Measurements from ENCODE around the gene GDF2. TPM values are rescaled to one million over a fixed set of nuclear protein-coding genes. Genes with fewer than 3 reads are reported as not detected.

Gene GDF2
- total and polyA plus RNA-seq, 2 of the 4 experiments (the other 2 are of a cell fraction) = under 0.01 TPM; not detected in 1

DNA sequence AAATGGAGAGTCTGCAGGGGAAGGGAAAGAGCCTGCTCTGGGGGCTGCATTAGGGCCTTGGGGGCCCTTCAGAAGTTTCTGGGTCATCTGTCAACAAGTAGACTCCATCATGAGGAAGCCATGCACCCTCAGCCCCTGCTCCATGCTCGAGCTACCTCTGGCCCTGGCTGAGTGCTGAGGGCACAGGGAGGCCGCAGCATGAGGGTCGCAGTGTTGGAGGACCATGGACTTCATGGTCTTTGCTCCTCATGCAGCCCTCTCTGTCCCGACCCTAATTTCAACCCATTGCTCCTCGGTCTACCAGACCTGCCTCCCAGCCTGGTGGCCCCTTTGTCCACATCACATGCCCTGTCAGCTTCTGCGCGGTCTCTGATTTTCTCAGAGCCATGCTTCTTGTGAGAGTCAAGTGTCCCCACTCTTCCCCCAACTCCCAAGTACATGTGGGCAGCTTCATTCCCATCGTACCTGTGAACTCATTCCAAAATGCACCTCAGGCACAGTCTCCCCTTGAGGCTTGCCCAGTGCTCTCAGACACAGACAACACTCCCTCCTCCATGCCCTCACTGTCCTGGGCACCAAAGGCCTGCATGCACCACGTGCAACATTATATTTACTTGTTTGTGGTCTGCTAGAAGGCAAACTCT is 47.1 kb downstream of the GDF2 start:
- ATAC-seq (ENCODE audit: low read depth) (no peak), DNase-seq (no peak)
- Histone ChIP-seq H3K27me3 (ENCODE audit: control insufficient read depth, insufficient read depth, low read length) (peaks cover 46% of the 10 kb centered on the region), H3K9me1 (ENCODE audit: insufficient read depth, low read length) (no peaks in the 10 kb centered on the region; the same call in 1 of the 2 replicates), H2BK20ac (ENCODE audit: low read depth, low read length) (no peak overlapping the region), H3K9ac (ENCODE audit: low read depth, low read length) (no peak overlapping the region), H3K18ac (ENCODE audit: low read depth, low read length) (no peak overlapping the region), H3K4ac (ENCODE audit: low read depth, low read length) (no peak overlapping the region), H3K4me3 (ENCODE audit: insufficient read depth, low read depth, low read length) (no peak overlapping the region), H3K79me1 (ENCODE audit: low read depth in 1 of 2, low read length in 2 of 2) (no peaks in the 10 kb centered on the region), H2BK120ac (ENCODE audit: low read depth, low read length) (no peak overlapping the region), H3K9me3 (ENCODE audit: control insufficient read depth, insufficient read depth, low read length) (no peaks in the 10 kb centered on the region), H3K14ac (replicated peaks; ENCODE audit: low read depth, low read length) (no peak overlapping the region), H4K8ac (ENCODE audit: low read depth in 2 of 2, low read length in 2 of 2) (no peak overlapping the region), H2AK9ac (replicated peaks; ENCODE audit: low read depth, low read length, poor library complexity) (no peak overlapping the region), H3K36me3 (ENCODE audit: control insufficient read depth, insufficient read depth, low read length) (no peaks in the 10 kb centered on the region), H2BK5ac (ENCODE audit: low read depth, low read length, poor library complexity, severe bottlenecking) (no peak overlapping the region), H3K4me1 (ENCODE audit: control insufficient read depth, insufficient read depth, low read length) (no peaks in the 10 kb centered on the region), H3K56ac (ENCODE audit: extremely low read depth, insufficient read depth, low read length) (no peak overlapping the region), H3K4me2 (ENCODE audit: low read depth, low read length) (no peak overlapping the region), H3K23ac (ENCODE audit: low read depth, low read length) (no peak overlapping the region; the same call in 1 of the 2 replicates), H2AFZ (replicated peaks; ENCODE audit: low read length, poor library complexity) (no peak overlapping the region), H3K27ac (ENCODE audit: insufficient read depth, low read length) (no peak overlapping the region), H2AK5ac (ENCODE audit: low read depth, low read length) (no peak overlapping the region), H4K20me1 (ENCODE audit: insufficient read depth, low read length) (no peaks in the 10 kb centered on the region), H4K5ac (ENCODE audit: low read depth, low read length) (no peak overlapping the region), H4K91ac (ENCODE audit: insufficient read depth, low read depth, low read length) (no peak overlapping the region), H2BK15ac (ENCODE audit: low read depth, low read length) (no peak overlapping the region)
- intact Hi-C loops (cut with micrococcal nuclease) (no loop called here), dilution Hi-C loops (cut with HindIII; ENCODE audit: low sequenced_read_pairs, unreplicated experiment) (no loop called here), in situ Hi-C loops (cut with MboI; ENCODE audit: low sequenced_read_pairs) (no loop called here)
- 93% methylated on average over 3 of the region's 9 CpGs; no CpG with 5 or more reads in 1 of the 2 experiments for WGBS, 2 experiments (ENCODE audit: extremely low coverage in 2 of 2, insufficient read length in 1 of 2)
- POLR2A ChIA-PET (ENCODE audit: unreplicated experiment) = no interaction called here
- CTCF ChIA-PET = no interaction called here
- BruUV-seq (replicated peaks) = no TSS peak
- TF ChIP-seq POLR2A (IDR thresholded peaks at IDR 0.05; ENCODE audit: low read depth, low read length) (no peak), SMC3 (IDR thresholded peaks at IDR 0.05; ENCODE audit: low read depth, low read length) (no peak), RAD21 (IDR thresholded peaks at IDR 0.05; ENCODE audit: low read length) (no peak), MAZ (IDR thresholded peaks at IDR 0.05; ENCODE audit: borderline replicate concordance, low read depth, low read length) (no peak), FOS (IDR thresholded peaks at IDR 0.05; ENCODE audit: low read depth, low read length) (no peak), BHLHE40 (IDR thresholded peaks at IDR 0.05; ENCODE audit: low read depth, low read length) (no peak), RCOR1 (IDR thresholded peaks at IDR 0.05; ENCODE audit: insufficient replicate concordance, low read length) (no peak), NFE2L2 (IDR thresholded peaks at IDR 0.05; ENCODE audit: low read depth, low read length) (no peak), CHD1 (IDR thresholded peaks at IDR 0.05; ENCODE audit: low read depth, low read length) (no peak), RFX5 (IDR thresholded peaks at IDR 0.05; ENCODE audit: low read depth, low read length) (no peak), MAFK (IDR thresholded peaks at IDR 0.05; ENCODE audit: low read depth, low read length) (no peak), MXI1 (IDR thresholded peaks at IDR 0.05; ENCODE audit: borderline replicate concordance, low read depth, low read length) (no peak)
- TF ChIP-seq, protein P1, sequence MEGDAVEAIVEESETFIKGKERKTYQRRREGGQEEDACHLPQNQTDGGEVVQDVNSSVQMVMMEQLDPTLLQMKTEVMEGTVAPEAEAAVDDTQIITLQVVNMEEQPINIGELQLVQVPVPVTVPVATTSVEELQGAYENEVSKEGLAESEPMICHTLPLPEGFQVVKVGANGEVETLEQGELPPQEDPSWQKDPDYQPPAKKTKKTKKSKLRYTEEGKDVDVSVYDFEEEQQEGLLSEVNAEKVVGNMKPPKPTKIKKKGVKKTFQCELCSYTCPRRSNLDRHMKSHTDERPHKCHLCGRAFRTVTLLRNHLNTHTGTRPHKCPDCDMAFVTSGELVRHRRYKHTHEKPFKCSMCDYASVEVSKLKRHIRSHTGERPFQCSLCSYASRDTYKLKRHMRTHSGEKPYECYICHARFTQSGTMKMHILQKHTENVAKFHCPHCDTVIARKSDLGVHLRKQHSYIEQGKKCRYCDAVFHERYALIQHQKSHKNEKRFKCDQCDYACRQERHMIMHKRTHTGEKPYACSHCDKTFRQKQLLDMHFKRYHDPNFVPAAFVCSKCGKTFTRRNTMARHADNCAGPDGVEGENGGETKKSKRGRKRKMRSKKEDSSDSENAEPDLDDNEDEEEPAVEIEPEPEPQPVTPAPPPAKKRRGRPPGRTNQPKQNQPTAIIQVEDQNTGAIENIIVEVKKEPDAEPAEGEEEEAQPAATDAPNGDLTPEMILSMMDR (conservative IDR thresholded peaks at IDR 0.05; ENCODE audit: low read depth, low read length) = no peak
- TF ChIP-seq, protein P2, sequence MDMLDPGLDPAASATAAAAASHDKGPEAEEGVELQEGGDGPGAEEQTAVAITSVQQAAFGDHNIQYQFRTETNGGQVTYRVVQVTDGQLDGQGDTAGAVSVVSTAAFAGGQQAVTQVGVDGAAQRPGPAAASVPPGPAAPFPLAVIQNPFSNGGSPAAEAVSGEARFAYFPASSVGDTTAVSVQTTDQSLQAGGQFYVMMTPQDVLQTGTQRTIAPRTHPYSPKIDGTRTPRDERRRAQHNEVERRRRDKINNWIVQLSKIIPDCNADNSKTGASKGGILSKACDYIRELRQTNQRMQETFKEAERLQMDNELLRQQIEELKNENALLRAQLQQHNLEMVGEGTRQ (IDR thresholded peaks at IDR 0.05; ENCODE audit: low read depth, low read length) = no peak
